NCI-H2107 treated with DMSO at 0.1 percent for 48 hours (cell line): ENCODE measurements around the gene HHAT.

Source experiments
- DNase-seq: peaks from one replicate; lab custom pipeline; 2025; ENCODE audit not compliant: unreplicated experiment; lab: John Stamatoyannopoulos, UW

Gene HHAT

GRCh38 chr1:210588357-210588756 is 259.7 kb downstream of the HHAT start:
- no peak for DNase-seq

- DNase-seq, result no peak
These were observed 260.2 kb downstream of the HHAT start for GRCh38 chr1:210588946-210589345.

- no peak for DNase-seq
These were observed 262.5 kb downstream of the HHAT start for GRCh38 chr1:210591214-210591613.

GRCh38 chr1:210594605-210595004 is 265.9 kb downstream of the HHAT start:
- no peak for DNase-seq

- DNase-seq, result no peak
These were observed 267.9 kb downstream of the HHAT start for GRCh38 chr1:210596641-210597040.

- no peak for DNase-seq
These were observed 268.9 kb downstream of the HHAT start for GRCh38 chr1:210597555-210598134.

- no peak for DNase-seq
These were observed 269.5 kb downstream of the HHAT start for GRCh38 chr1:210598135-210598652.

- no peak for DNase-seq
These were observed 271.9 kb downstream of the HHAT start for GRCh38 chr1:210600421-210601159.

- no peak for DNase-seq
These were observed 274.4 kb downstream of the HHAT start for GRCh38 chr1:210603123-210603522.

- DNase-seq, result no peak
These were observed 276.4 kb downstream of the HHAT start for GRCh38 chr1:210605099-210605498.

- DNase-seq, result no peak
These were observed 278.7 kb downstream of the HHAT start for GRCh38 chr1:210607361-210607760.

GRCh38 chr1:210608767-210609166 is 280.1 kb downstream of the HHAT start:
- DNase-seq, result no peak

GRCh38 chr1:210616356-210616755 is 287.7 kb downstream of the HHAT start:
- DNase-seq, result no peak

GRCh38 chr1:210617293-210617692 is 288.6 kb downstream of the HHAT start:
- DNase-seq, result no peak

GRCh38 chr1:210618369-210618768 is 289.7 kb downstream of the HHAT start:
- no peak for DNase-seq

- DNase-seq, result no peak
These were observed 292.3 kb downstream of the HHAT start for GRCh38 chr1:210620867-210621488.

GRCh38 chr1:210621712-210622111 is 293.0 kb downstream of the HHAT start:
- no peak for DNase-seq

- DNase-seq, result no peak
These were observed 296.0 kb downstream of the HHAT start for GRCh38 chr1:210624722-210625121.

GRCh38 chr1:210625715-210626114 is 297.0 kb downstream of the HHAT start:
- no peak for DNase-seq

- DNase-seq, result no peak
These were observed 297.6 kb downstream of the HHAT start for GRCh38 chr1:210626341-210626740.

- no peak for DNase-seq
These were observed 299.1 kb downstream of the HHAT start for GRCh38 chr1:210627755-210628154.

- no peak for DNase-seq
These were observed 300.6 kb downstream of the HHAT start for GRCh38 chr1:210629276-210629675.
